RWPE2 (cell line): ENCODE data around the gene MAP2K6.

Source experiments
- ATAC-seq: fragments of 200-7000 bp; cut with Tn5 transposase; 3 replicates; pipeline ENCODE4 v1.9.1; 2021; ENCODE audit warnings: low read depth
- DNase-seq: peaks from one replicate; pipeline ENCODE4 v3.0.0-alpha.2; 2020; ENCODE audit warnings: low spot score
- H3K27ac ChIP-seq: fragments of 450-650 bp; 2 replicates; pipeline ENCODE4 v1.5.1; 2017; ENCODE audit warnings: mild to moderate bottlenecking; ENCODE audit not compliant: poor library complexity, severe bottlenecking
- H3K27me3 ChIP-seq: fragments of 250-450 bp; sonication (Bioruptor Pico); 2 replicates; pipeline ENCODE4 v1.5.1; 2021; ENCODE audit warnings: mild to moderate bottlenecking, moderate library complexity; ENCODE audit not compliant: insufficient read depth, poor library complexity, severe bottlenecking
- H3K36me3 ChIP-seq: fragments of 250-450 bp; sonication (Bioruptor Pico); 2 replicates; pipeline ENCODE4 v1.5.1; 2020; ENCODE audit warnings: low read depth, mild to moderate bottlenecking, moderate library complexity
- H3K4me1 ChIP-seq: fragments of 250-450 bp; sonication (Bioruptor Pico); 2 replicates; pipeline ENCODE4 v1.5.1; 2021; ENCODE audit warnings: mild to moderate bottlenecking, moderate library complexity; ENCODE audit not compliant: insufficient read depth, poor library complexity, severe bottlenecking
- H3K4me3 ChIP-seq: fragments of 250-450 bp; sonication (Bioruptor Pico); 2 replicates; pipeline ENCODE4 v1.5.1; 2021; ENCODE audit warnings: mild to moderate bottlenecking, moderate library complexity; ENCODE audit not compliant: severe bottlenecking
- H3K9me3 ChIP-seq: fragments of 250-450 bp; sonication (Bioruptor Pico); 2 replicates; pipeline ENCODE4 v1.5.1; 2021; ENCODE audit warnings: mild to moderate bottlenecking, moderate library complexity; ENCODE audit not compliant: severe bottlenecking
- TF ChIP-seq, protein P1 (sequence below): fragments of 450-650 bp; IDR thresholded peaks from one replicate; pipeline ENCODE4 v1.5.1; 2017; ENCODE audit warnings: mild to moderate bottlenecking, moderate library complexity; ENCODE audit not compliant: poor library complexity, severe bottlenecking

MAP2K6 gene

DNA sequence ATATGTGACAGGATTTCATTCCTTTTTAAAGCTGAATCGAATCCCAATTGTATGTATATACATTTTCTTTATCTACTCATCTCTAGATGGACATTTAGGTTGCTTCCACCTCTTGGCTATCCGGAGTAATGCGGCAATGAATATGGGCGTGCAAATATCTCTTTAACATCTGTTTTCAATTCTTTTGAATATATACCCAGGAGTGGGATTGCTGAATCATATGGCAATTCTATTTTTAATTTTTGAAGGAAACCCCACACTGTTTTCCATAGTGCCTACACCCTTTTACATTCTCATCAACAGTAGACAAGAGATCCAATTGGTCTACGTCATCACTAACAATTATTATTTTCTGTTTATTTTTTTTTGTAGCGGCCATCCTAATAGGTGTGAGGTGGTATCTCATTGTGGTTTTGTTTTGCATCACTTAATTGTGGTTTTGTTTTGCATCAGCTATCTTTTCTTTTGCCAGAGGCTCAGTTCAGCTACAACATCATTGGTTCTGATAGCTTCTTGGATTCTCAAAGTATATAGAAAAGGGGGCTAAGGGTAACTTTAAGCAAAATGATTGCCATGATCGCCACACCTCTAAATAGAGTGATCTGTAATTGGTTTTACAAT lies 25.6 kb upstream of the MAP2K6 start:
- ATAC-seq (no peak), DNase-seq (no peak)
- no peaks in the 10 kb centered on the region for H3K36me3 ChIP-seq
- H3K27ac ChIP-seq: no peak overlapping the region
- H3K4me3 ChIP-seq: no peak overlapping the region
- TF ChIP-seq, protein P1, sequence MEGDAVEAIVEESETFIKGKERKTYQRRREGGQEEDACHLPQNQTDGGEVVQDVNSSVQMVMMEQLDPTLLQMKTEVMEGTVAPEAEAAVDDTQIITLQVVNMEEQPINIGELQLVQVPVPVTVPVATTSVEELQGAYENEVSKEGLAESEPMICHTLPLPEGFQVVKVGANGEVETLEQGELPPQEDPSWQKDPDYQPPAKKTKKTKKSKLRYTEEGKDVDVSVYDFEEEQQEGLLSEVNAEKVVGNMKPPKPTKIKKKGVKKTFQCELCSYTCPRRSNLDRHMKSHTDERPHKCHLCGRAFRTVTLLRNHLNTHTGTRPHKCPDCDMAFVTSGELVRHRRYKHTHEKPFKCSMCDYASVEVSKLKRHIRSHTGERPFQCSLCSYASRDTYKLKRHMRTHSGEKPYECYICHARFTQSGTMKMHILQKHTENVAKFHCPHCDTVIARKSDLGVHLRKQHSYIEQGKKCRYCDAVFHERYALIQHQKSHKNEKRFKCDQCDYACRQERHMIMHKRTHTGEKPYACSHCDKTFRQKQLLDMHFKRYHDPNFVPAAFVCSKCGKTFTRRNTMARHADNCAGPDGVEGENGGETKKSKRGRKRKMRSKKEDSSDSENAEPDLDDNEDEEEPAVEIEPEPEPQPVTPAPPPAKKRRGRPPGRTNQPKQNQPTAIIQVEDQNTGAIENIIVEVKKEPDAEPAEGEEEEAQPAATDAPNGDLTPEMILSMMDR: no peak
- peaks cover 6% of the 10 kb centered on the region for H3K27me3 ChIP-seq
- no peaks in the 10 kb centered on the region for H3K4me1 ChIP-seq
- no peaks in the 10 kb centered on the region for H3K9me3 ChIP-seq

DNA sequence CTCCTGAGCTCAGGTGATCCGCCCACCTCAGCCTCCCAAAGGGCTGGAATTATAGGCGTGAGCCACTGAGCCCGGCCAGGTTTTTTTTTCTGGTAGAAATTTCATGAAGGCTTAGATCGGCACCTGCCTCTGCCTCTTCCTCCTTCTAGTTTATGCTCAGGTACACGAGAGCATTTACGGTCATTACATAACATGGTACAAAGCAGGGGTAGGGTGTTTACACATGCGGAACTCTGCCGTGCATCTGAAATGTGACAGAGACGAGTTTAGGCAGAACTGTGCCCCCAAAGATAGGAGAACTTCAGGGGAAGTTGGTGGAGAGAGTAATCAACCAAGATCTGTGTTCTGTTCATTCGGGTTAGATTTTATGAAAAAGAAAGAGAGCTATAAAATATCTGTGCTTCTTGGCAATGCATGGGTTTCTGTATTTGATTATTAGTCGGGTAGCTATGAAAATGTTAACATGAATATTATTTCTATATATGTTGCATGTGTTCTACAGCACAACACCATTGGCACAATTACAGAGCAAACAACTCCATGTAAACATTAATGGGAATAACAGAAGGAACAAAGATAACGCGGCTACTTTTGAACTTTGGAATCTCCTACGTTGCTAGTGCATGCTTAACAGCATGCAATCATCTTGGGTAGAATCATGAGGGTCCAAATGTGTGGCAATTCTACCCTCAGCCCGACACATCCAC lies 23.5 kb upstream of the MAP2K6 start:
- Histone ChIP-seq H3K4me1 (no peaks in the 10 kb centered on the region), H3K27ac (no peak overlapping the region), H3K36me3 (no peaks in the 10 kb centered on the region), H3K4me3 (no peak overlapping the region), H3K9me3 (no peaks in the 10 kb centered on the region), H3K27me3 (peaks cover 6% of the 10 kb centered on the region)
- TF ChIP-seq, protein P1: no peak
- ATAC-seq: no peak
- no peak for DNase-seq

DNA sequence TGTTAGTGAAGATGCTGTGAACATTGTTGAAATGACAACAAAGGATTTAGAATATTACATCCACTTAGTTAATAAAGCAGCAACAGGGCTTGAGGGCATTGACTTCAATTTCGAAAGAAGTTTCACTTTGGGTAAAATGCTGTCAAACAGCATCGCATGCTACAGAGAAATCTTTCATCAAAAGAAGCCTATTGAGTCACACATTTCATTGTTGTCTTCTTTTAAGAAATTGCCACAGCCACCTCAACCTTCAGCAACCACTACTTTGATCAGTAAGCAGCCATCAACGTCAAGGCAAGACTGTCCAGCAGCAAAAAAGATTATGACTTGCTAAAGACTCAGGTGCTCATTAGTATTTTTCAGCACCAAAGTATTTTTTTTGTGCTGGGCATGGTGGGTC lies 13.2 kb upstream of the MAP2K6 start:
- no peak for DNase-seq
- no peak for ATAC-seq
- Histone ChIP-seq H3K4me1 (no peaks in the 10 kb centered on the region), H3K27ac (no peak overlapping the region), H3K9me3 (no peaks in the 10 kb centered on the region), H3K27me3 (no peaks in the 10 kb centered on the region), H3K36me3 (no peaks in the 10 kb centered on the region), H3K4me3 (no peak overlapping the region)
- TF ChIP-seq, protein P1: no peak

DNA sequence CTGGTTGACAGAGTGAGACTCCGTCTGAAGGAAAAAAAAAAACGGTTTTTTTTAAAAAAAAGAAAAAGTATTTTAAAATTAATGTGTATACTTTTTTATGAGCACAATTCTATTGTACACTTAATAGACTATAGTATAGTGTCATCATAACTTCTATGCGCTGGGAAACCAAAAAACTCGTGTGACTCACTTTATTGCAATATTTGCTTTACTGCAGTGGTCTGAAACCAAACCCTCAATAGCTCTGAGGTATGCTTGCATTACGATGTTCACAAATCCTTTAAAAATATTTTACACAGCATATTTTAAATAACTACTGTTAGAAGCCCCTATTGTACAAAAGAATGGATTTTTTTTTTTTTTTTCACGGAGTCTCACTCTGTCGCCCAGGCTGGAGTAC lies 12.4 kb upstream of the MAP2K6 start:
- Histone ChIP-seq H3K4me3 (no peak overlapping the region), H3K4me1 (peaks cover 2% of the 10 kb centered on the region), H3K9me3 (no peaks in the 10 kb centered on the region), H3K27me3 (no peaks in the 10 kb centered on the region), H3K36me3 (no peaks in the 10 kb centered on the region), H3K27ac (no peak overlapping the region)
- TF ChIP-seq, protein P1: no peak
- ATAC-seq (peak; percentile 85), DNase-seq (no peak)

DNA sequence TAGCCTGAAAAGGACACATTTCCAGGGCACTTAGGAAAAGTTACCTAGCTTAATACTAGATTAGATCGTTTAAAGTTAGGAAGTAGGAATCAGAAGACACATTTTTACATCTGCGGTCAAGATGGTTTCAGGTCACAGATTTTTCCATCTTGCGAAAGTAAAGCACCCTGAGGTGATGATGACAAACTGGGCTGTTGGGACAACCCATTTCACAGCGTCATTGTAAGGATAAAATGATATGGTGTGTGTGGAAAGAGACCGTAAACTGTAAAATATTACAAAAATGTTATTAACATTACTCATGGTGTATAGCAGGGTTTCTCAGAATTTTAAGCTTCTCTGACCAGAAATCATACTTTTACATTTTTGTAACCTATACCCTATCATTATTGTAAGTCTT lies 10.1 kb upstream of the MAP2K6 start:
- no peak; the same call in 2 of the 3 replicates for ATAC-seq
- TF ChIP-seq, protein P1: no peak
- peaks cover 2% of the 10 kb centered on the region for H3K4me1 ChIP-seq
- H3K9me3 ChIP-seq: no peaks in the 10 kb centered on the region
- H3K27ac ChIP-seq: no peak overlapping the region
- DNase-seq: no peak
- H3K4me3 ChIP-seq: no peak overlapping the region
- H3K36me3 ChIP-seq: no peaks in the 10 kb centered on the region
- H3K27me3 ChIP-seq: no peaks in the 10 kb centered on the region
